ENCODE data around the gene KREMEN1.

KREMEN1 gene

GRCh38 chr22:29166180-29166579 lies 93.3 kb downstream of the KREMEN1 start:
- H3K4me3 ChIP-seq (replicated peaks; ENCODE audit: insufficient read depth, low read length) = no peak overlapping the region
- TF ChIP-seq SPI1 (IDR thresholded peaks at IDR 0.05; ENCODE audit: borderline replicate concordance, low read depth) (no peak), GABPA (IDR thresholded peaks at IDR 0.05; ENCODE audit: low read depth) (no peak), REST (IDR thresholded peaks at IDR 0.05; ENCODE audit: insufficient replicate concordance, low read depth) (peak; percentile 65), POLR2AphosphoS5 (IDR thresholded peaks at IDR 0.05; ENCODE audit: low read depth) (no peak), CTCF (IDR thresholded peaks at IDR 0.05; ENCODE audit: insufficient read depth, low read length) (no peak)

GRCh38 chr22:29167032-29167911 lies 94.4 kb downstream of the KREMEN1 start:
- peak overlapping the region; percentile 63 for H3K27ac ChIP-seq (replicated peaks)
- TF ChIP-seq REST (IDR thresholded peaks at IDR 0.05; ENCODE audit: insufficient replicate concordance, low read depth) (no peak), SPI1 (IDR thresholded peaks at IDR 0.05; ENCODE audit: borderline replicate concordance, low read depth) (peak; percentile 90; the same call in 1 of the 2 replicates), GABPA (IDR thresholded peaks at IDR 0.05; ENCODE audit: low read depth) (peak; percentile 40; the same call in 1 of the 2 replicates), CTCF (IDR thresholded peaks at IDR 0.05; ENCODE audit: insufficient read depth, low read length) (no peak), POLR2AphosphoS5 (IDR thresholded peaks at IDR 0.05; ENCODE audit: low read depth) (peak; percentile 95)
- no peak overlapping the region for H3K4me3 ChIP-seq (replicated peaks; ENCODE audit: insufficient read depth, low read length)
- DNase-seq (ENCODE audit: low read depth in 1 of 2, low spot score in 1 of 2) = peak; percentile 90 to 97
- no peaks in the 10 kb centered on the region for H3K27me3 ChIP-seq (ENCODE audit: insufficient read depth, poor library complexity, severe bottlenecking)

More at GRCh38 chr22:29166180-29166579, 93.3 kb downstream of the KREMEN1 start:
- DNase-seq (ENCODE audit: low read depth in 1 of 2, low spot score in 1 of 2) = no peak
- Histone ChIP-seq H3K27me3 (ENCODE audit: insufficient read depth, poor library complexity, severe bottlenecking) (no peaks in the 10 kb centered on the region), H3K27ac (replicated peaks) (no peak overlapping the region)

- Histone ChIP-seq H3K27ac (replicated peaks) (no peak overlapping the region), H3K4me3 (replicated peaks; ENCODE audit: insufficient read depth, low read length) (no peak overlapping the region), H3K27me3 (ENCODE audit: insufficient read depth, poor library complexity, severe bottlenecking) (no peaks in the 10 kb centered on the region)
- no peak for DNase-seq (ENCODE audit: low read depth in 1 of 2, low spot score in 1 of 2)
- TF ChIP-seq GABPA (IDR thresholded peaks at IDR 0.05; ENCODE audit: low read depth) (no peak), REST (IDR thresholded peaks at IDR 0.05; ENCODE audit: insufficient replicate concordance, low read depth) (no peak), POLR2AphosphoS5 (IDR thresholded peaks at IDR 0.05; ENCODE audit: low read depth) (no peak), CTCF (IDR thresholded peaks at IDR 0.05; ENCODE audit: insufficient read depth, low read length) (no peak), SPI1 (IDR thresholded peaks at IDR 0.05; ENCODE audit: borderline replicate concordance, low read depth) (no peak)
Observed at GRCh38 chr22:29171721-29172120, 98.9 kb downstream of the KREMEN1 start.

All from HL-60 (cell line).